ENCODE measurements around the gene ZDHHC11B.

GRCh38 chr5:664994-665360 is 119.6 kb downstream of the ZDHHC11B start:
- TF ChIP-seq POLR2A (IDR thresholded peaks at IDR 0.05) = no peak
- no peak for TF ChIP-seq EP300 (IDR thresholded peaks at IDR 0.05)
- TF ChIP-seq, protein P1, sequence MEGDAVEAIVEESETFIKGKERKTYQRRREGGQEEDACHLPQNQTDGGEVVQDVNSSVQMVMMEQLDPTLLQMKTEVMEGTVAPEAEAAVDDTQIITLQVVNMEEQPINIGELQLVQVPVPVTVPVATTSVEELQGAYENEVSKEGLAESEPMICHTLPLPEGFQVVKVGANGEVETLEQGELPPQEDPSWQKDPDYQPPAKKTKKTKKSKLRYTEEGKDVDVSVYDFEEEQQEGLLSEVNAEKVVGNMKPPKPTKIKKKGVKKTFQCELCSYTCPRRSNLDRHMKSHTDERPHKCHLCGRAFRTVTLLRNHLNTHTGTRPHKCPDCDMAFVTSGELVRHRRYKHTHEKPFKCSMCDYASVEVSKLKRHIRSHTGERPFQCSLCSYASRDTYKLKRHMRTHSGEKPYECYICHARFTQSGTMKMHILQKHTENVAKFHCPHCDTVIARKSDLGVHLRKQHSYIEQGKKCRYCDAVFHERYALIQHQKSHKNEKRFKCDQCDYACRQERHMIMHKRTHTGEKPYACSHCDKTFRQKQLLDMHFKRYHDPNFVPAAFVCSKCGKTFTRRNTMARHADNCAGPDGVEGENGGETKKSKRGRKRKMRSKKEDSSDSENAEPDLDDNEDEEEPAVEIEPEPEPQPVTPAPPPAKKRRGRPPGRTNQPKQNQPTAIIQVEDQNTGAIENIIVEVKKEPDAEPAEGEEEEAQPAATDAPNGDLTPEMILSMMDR (IDR thresholded peaks at IDR 0.05) = no peak

Data from ovary (tissue), 3 donors.